ENCODE data around the gene KCNK16.

Gene KCNK16

DNA sequence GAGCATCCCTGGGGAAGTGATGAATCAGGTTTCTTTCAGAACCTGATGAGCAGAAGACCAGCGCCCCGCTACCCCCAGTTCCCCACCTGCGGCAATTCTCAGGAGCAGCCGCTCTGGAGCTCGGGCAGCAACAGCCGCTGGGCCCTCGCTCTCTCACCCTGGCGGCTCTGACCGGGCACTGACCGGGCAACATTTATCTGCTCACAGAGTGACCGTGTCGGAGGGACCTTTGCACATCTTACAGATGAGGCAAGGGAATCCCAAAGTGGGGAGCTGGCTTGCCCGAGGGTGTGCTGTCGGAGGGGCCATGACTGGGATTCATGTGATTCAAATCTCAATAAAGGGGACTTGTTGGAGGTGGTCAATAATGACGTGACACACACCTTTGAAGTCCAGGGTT, 26.2 kb upstream of the KCNK16 start:
- H3K27ac ChIP-seq = no peak overlapping the region
- TF ChIP-seq ZFX (IDR thresholded peaks at IDR 0.05; ENCODE audit: borderline replicate concordance) = no peak
- TF ChIP-seq, protein P1, sequence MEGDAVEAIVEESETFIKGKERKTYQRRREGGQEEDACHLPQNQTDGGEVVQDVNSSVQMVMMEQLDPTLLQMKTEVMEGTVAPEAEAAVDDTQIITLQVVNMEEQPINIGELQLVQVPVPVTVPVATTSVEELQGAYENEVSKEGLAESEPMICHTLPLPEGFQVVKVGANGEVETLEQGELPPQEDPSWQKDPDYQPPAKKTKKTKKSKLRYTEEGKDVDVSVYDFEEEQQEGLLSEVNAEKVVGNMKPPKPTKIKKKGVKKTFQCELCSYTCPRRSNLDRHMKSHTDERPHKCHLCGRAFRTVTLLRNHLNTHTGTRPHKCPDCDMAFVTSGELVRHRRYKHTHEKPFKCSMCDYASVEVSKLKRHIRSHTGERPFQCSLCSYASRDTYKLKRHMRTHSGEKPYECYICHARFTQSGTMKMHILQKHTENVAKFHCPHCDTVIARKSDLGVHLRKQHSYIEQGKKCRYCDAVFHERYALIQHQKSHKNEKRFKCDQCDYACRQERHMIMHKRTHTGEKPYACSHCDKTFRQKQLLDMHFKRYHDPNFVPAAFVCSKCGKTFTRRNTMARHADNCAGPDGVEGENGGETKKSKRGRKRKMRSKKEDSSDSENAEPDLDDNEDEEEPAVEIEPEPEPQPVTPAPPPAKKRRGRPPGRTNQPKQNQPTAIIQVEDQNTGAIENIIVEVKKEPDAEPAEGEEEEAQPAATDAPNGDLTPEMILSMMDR (IDR thresholded peaks at IDR 0.05) = no peak

DNA sequence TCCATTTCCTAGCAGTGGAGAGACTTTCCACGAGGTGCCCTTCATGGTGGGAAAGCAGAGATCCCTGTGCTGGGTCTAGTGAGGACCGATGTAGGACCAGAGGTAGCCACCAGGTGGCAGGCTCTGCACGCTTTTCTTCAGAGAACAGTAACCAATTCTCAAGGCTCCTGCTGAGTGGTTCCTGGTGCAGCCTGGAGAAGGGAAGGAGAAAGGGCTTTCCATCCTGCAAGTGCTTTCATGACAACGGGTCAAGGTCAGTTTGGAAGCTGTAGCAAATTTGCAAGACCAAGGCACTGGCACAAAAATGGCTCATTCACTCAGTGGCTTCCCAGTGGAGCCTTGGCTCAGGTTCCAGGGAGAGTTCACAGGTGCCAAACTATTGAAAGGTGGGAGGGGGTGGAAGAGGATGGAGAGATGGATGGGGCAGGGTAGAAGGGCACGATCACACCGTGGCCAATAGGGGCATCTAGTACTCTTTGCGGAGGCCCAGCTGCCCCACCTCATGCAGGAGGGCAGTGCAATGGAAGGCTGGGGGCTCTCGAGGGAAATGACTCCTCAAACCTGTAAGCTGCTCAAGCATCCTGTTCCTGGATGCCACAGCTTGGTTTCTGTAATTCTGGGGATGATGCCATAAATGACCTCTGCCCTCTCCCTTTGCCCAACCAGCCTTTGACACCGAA, 25.5 kb upstream of the KCNK16 start:
- TF ChIP-seq, protein P1 (IDR thresholded peaks at IDR 0.05) = peak; percentile 92
- no peak for TF ChIP-seq ZFX (IDR thresholded peaks at IDR 0.05; ENCODE audit: borderline replicate concordance)
- H3K27ac ChIP-seq = no peak overlapping the region

DNA sequence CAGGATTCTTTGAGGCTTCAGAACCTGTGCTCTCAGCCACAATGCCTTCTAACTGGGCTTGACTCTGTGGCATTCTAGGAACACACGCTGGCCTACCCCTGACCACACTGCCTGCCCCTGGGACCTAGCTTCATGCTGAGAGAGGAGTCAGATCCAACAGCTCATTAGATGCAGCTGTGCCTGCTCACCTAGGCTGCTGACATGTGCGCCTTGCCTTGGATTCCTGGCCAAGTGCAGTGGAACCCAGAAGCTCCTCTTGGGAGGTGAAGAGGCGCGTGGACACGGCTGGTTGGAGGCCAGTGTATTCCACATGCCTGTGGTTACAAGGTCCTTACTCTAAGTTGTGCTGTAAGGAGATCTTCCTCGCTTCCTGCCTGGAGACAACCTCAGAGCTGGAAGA, 24.7 kb upstream of the KCNK16 start:
- TF ChIP-seq, protein P1 (IDR thresholded peaks at IDR 0.05) = no peak
- no peak for TF ChIP-seq ZFX (IDR thresholded peaks at IDR 0.05; ENCODE audit: borderline replicate concordance)
- H3K27ac ChIP-seq = no peak overlapping the region

DNA sequence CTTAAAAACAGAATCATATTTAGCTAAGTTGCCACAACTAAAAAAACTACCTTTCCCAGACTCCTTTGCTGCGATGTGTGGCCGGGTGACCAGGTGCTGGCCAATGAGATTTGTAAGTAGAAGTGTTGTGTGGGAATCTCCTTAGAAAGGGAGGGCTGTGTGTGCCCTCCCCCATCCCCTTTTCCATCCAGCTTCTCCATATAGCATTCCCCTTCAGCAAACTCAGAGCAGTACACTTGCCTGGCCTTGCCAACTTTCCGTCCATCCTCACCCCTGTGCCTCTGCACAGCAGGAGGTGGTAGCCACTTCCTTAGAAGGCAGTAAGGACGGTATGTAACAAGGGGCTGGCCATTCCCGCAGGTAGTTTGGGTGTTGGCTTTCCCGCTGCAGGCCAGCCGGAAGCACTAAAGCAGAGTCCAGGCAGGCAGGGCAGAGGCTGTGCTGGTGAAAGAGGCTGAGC, 22.3 kb upstream of the KCNK16 start:
- H3K27ac ChIP-seq = no peak overlapping the region
- TF ChIP-seq, protein P1 (IDR thresholded peaks at IDR 0.05) = no peak
- no peak for TF ChIP-seq ZFX (IDR thresholded peaks at IDR 0.05; ENCODE audit: borderline replicate concordance)

DNA sequence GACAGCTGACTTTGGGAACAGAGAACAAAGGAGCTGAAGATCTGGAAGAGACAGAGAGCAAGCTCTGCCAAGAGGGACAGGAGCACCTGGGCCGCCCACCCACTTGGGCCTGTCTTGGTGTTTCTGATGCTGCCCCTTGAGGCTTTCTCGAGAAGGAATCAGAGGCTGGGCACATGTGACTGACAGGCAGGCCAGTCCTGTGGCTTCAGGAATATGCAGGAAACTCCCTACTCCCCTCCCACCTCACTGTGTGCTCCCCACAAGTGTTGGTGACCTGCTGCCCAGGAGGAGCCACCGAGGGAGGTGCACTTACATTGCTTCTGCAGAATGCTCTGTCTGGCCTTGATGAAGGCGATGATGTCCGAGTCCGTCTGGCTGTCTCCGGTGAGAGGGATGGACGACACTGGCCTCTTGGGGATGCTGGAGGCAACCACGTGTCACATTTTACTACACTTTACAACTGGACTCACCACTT, 20.9 kb upstream of the KCNK16 start:
- no peak for TF ChIP-seq ZFX (IDR thresholded peaks at IDR 0.05; ENCODE audit: borderline replicate concordance)
- TF ChIP-seq, protein P1 (IDR thresholded peaks at IDR 0.05) = no peak
- H3K27ac ChIP-seq = no peak overlapping the region

DNA sequence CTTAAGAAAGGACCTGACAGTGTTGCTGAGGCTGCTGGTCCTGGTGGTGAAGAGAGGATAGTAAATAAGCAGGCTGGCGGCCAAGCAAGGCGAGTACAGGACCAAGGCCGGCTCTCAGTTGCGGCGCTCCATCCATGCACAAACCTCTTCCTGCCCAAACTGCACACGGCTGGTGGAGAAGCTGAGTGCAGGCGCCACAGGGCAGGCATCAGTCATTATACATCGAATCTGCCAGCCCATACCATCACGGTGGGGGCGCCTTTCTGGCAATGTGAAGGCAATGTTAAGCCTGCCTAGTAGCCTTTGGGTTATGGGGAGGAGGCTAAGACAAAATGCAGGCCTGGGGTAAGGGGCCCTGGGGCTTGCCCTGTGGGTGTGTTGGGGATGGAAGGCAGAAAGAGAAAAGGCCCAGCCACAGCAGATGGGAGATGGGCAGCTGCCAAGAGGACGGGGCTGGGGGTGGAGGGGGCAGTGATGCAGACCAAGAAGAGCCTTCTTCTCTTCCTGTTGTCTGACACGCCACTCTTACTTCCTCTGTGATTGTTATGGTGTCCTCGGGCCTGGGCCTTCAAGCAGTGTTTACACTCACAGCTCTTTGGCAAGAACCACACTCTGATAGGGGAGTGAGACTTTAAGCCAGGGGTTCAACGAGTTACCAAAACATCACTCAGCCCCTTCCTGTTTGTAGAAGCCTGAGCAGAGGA, 20.3 kb upstream of the KCNK16 start:
- TF ChIP-seq ZFX (IDR thresholded peaks at IDR 0.05; ENCODE audit: borderline replicate concordance) = no peak
- TF ChIP-seq, protein P1 (IDR thresholded peaks at IDR 0.05) = no peak
- no peak overlapping the region for H3K27ac ChIP-seq

DNA sequence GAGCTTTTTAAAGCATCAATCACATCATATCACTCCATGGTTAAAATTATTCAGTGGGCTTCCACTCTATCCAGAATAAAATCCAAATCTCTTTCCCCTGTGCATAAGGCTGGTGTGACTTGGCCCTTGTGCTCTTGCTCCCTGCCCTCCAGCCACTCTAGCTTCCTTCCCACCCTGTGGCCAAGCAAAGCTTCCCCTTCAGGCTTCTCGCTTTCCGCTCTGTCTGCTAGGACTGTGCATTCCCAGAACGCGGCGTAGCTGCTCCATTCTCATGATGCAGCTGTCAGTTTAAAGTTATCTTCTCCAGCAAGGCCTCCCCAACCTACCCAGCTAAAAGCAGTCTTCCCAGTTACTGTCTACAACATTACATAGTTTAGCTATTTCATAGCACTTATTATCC, 19.4 kb upstream of the KCNK16 start:
- no peak overlapping the region for H3K27ac ChIP-seq
- no peak for TF ChIP-seq ZFX (IDR thresholded peaks at IDR 0.05; ENCODE audit: borderline replicate concordance)
- TF ChIP-seq, protein P1 (IDR thresholded peaks at IDR 0.05) = no peak

All from 22Rv1 (cell line).